Mesodermal cell (in vitro differentiated cells): ENCODE measurements around the gene COL19A1.

ENCODE experiments used
- H3K27ac ChIP-seq: 2 replicates; pipeline ENCODE4 v1.7.0; 2013; ENCODE audit warnings: mild to moderate bottlenecking, low read depth, low read length, moderate library complexity; ENCODE audit not compliant: severe bottlenecking
- H3K36me3 ChIP-seq: 2 replicates; pipeline ENCODE4 v1.7.1; 2013; ENCODE audit warnings: mild to moderate bottlenecking, low read length, moderate library complexity; ENCODE audit not compliant: control insufficient read depth, insufficient read depth
- H3K4me1 ChIP-seq: one replicate; pipeline ENCODE4 v1.7.1; 2013; ENCODE audit warnings: mild to moderate bottlenecking, low read length; ENCODE audit not compliant: insufficient read depth, control insufficient read depth, poor library complexity, severe bottlenecking
- H3K4me3 ChIP-seq: 2 replicates; pipeline ENCODE4 v1.7.0; 2013; ENCODE audit warnings: low read length, control low read depth, mild to moderate bottlenecking; ENCODE audit not compliant: insufficient read depth, poor library complexity, severe bottlenecking; ENCODE audit errors: extremely low read depth
- H3K9me3 ChIP-seq: 2 replicates; pipeline ENCODE4 v1.7.1; 2013; ENCODE audit warnings: mild to moderate bottlenecking, low read length, moderate library complexity; ENCODE audit not compliant: control insufficient read depth
- WGBS, 2 experiments: methylation state at CpG; one replicate each; pipeline ENCODE4 v1.1.5; 2013; ENCODE audit warnings: missing lambda C conversion rate in 2 of 2; ENCODE audit not compliant: insufficient coverage in 2 of 2; 5-methylcytosine and 5-hydroxymethylcytosine counted together

COL19A1 gene

DNA sequence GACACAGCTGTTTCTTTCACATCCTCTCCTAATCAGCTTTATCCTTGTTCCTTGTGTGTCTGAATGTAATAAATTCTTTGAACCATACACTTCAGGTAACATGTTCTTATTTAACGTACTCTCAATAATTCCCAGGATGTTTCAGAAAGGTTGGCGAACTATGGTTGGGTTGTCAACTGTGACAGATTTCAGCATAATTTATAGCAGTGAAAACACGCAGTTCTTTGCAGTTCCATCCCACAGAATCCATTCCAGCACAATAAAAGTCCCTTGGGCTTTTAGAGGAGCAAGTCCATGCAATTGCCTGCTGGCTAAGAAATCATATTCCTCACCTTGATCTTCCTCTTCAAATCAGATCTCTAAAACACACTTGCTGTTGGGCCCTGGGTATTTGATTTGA is 317.2 kb downstream of the COL19A1 start:
- WGBS, 2 experiments, result 63 to 83% methylated on average over 1 of the region's 3 CpGs
- H3K9me3 ChIP-seq, result no peaks in the 10 kb centered on the region
- H3K27ac ChIP-seq, result no peak overlapping the region
- H3K36me3 ChIP-seq, result no peaks in the 10 kb centered on the region
- H3K4me1 ChIP-seq, result no peaks in the 10 kb centered on the region
- H3K4me3 ChIP-seq, result no peak overlapping the region

DNA sequence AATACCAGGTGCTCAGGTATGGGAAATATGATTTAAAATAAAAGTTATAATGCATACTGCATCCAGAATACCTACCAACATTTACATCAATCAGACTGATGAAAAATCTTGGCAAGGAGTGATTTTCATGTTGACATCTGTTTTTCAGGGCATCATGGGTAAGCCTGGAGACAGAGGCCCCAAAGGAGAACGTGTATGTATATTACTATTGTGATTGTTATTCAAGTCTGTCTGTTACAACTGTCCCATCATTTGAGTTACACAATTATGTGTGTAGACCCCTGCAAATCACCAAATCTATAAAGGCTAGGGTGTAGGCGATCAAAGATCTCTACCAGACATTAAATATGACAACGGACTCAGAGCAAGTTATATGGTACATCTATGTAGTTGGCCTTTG is 318.4 kb downstream of the COL19A1 start:
- no peaks in the 10 kb centered on the region for H3K4me1 ChIP-seq
- no peaks in the 10 kb centered on the region for H3K9me3 ChIP-seq
- H3K4me3 ChIP-seq, result no peak overlapping the region
- no peaks in the 10 kb centered on the region for H3K36me3 ChIP-seq
- WGBS, 2 experiments, result 100% methylated on average over 1 of the region's 3 CpGs; no CpG with 5 or more reads in 1 of the 2 experiments
- no peak overlapping the region for H3K27ac ChIP-seq

DNA sequence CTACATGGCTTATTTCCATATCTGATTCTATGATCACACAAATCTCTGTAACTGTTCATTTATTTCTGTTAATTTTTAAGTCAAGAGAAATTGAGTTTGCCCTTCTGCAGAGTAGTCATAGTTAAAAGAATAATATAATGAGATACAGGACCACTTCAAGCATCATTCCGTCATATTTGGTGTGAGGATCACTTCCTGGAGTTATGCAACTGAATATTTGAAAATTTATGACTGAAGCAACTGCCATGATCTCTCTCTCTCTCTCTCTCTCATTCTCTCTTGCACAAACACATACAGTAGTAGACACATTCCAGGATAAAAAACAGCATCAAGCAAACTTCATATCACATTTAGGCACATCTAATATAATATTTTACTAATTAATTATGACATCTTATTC is 320.1 kb downstream of the COL19A1 start:
- Histone ChIP-seq H3K36me3 (no peaks in the 10 kb centered on the region), H3K4me3 (no peak overlapping the region), H3K4me1 (no peaks in the 10 kb centered on the region), H3K27ac (no peak overlapping the region), H3K9me3 (no peaks in the 10 kb centered on the region)
- WGBS, 2 experiments, result no CpG with 5 or more reads among the region's 1 CpG

DNA sequence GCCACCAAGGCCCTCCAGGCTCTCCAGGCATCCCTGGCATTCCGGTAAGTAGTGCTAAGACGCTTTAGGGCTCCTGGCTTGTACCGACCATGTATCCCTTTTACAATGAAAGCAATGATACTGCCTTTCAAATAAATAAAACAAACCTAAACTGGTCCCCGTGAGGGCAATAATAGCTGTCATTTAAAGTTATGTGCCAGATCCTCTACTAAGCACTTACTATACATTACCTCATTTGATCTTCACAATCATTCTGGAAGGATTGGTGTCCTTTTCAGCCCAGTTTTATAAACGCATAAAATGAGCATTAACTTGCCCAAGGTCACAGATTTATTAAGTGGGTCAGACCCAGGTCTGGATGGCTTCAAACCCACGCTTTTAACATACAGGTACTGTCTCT is 321.8 kb downstream of the COL19A1 start:
- H3K36me3 ChIP-seq, result no peaks in the 10 kb centered on the region
- 81 to 94% methylated on average over 5 to 6 of the region's 6 CpGs for WGBS, 2 experiments
- no peaks in the 10 kb centered on the region for H3K4me1 ChIP-seq
- H3K4me3 ChIP-seq, result no peak overlapping the region
- no peaks in the 10 kb centered on the region for H3K9me3 ChIP-seq
- no peak overlapping the region for H3K27ac ChIP-seq

DNA sequence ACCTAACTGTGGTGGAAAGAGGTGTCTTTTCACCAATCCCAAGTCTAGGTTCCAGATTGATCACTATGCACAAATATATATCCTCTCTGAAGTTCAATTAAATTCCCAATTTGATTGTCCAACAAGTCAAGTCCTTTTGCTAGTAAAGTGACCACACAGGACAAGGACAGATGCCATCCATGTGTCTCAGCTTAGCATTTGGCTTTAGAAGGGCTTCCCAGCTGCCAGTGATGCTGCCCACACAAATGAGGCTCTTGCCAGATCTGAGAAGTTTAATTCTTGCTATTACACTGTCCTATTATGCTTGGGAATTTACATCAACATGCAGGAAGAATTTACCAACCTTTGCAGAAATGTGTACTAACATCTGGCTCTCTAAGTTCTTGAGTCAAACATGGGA is 328.1 kb downstream of the COL19A1 start:
- no peaks in the 10 kb centered on the region for H3K4me1 ChIP-seq
- H3K36me3 ChIP-seq, result no peaks in the 10 kb centered on the region
- H3K27ac ChIP-seq, result no peak overlapping the region
- H3K9me3 ChIP-seq, result no peaks in the 10 kb centered on the region
- no peak overlapping the region for H3K4me3 ChIP-seq

DNA sequence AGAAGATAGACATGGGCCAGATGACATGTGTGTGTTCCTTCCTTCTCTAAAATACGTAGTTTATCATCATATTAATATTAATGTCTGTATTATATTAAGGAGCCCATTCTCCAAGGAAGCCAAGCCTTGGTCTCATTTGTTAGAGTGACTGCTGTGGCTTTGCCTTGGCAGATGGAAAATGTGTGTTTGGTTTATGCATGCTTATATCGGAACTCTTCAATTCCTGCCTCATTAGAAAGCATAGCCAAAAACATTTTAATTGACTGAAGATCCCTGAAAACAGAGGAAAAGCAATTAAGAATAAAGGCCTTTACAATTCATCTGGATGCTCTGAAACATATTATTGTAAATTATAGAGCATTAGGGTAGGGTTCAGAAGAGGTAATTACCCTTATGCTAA is 330.2 kb downstream of the COL19A1 start:
- no peak overlapping the region for H3K4me3 ChIP-seq
- H3K4me1 ChIP-seq, result no peaks in the 10 kb centered on the region
- H3K27ac ChIP-seq, result no peak overlapping the region
- no CpG with 5 or more reads among the region's 2 CpGs for WGBS, 2 experiments
- H3K36me3 ChIP-seq, result no peaks in the 10 kb centered on the region
- no peaks in the 10 kb centered on the region for H3K9me3 ChIP-seq

DNA sequence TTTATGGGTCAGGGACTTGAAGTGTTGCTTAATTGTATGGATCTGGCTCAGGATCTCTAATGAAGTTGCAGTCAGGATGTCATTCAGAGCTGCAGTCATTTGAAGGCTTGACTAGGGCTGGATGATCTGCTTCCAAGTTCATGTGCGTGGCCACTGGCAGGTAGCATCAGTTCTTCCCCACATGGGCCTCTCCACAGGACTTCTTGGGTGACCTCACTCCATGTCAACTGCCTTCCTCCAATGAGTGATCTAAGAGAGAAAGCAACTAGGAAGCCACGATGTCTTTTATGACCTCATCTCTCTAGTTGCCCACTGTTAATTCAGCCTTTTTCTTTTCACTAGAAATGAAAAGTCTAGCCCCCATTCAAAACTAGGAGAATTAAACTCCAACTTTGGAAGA is 332.4 kb downstream of the COL19A1 start:
- Histone ChIP-seq H3K9me3 (no peaks in the 10 kb centered on the region), H3K4me3 (no peak overlapping the region), H3K4me1 (no peaks in the 10 kb centered on the region), H3K27ac (no peak overlapping the region), H3K36me3 (no peaks in the 10 kb centered on the region)
- no CpG with 5 or more reads among the region's 2 CpGs for WGBS, 2 experiments

DNA sequence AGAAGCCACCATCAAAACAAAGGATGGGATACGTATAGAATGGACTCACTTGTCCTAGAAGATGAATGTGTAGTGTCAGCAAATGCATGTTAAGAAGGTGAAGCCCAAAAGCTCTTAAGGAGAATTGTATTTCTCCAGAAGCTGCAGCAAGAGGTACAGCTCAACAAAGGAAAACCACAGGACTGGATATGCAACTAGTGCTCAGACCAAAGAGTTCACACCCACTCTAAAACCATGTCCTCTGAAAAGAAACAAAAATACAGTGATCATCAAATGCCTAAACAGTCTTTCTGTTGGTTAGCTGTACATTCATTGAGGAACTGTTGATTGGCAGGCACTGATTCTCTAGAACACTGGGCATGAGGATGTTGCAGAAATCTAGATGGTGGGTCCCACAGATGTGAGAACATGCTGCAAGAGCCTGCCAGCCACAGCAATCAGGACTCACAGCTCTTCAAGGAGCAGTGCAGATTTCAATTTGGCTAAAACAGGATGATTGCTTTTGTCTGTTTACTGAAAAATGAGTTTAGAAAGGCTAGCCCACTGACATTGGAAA is 342.0 kb downstream of the COL19A1 start:
- Histone ChIP-seq H3K4me3 (no peak overlapping the region), H3K27ac (no peak overlapping the region), H3K9me3 (no peaks in the 10 kb centered on the region), H3K36me3 (no peaks in the 10 kb centered on the region), H3K4me1 (no peaks in the 10 kb centered on the region)
- 100% methylated on average over 1 of the region's 1 CpG; no CpG with 5 or more reads in 1 of the 2 experiments for WGBS, 2 experiments

DNA sequence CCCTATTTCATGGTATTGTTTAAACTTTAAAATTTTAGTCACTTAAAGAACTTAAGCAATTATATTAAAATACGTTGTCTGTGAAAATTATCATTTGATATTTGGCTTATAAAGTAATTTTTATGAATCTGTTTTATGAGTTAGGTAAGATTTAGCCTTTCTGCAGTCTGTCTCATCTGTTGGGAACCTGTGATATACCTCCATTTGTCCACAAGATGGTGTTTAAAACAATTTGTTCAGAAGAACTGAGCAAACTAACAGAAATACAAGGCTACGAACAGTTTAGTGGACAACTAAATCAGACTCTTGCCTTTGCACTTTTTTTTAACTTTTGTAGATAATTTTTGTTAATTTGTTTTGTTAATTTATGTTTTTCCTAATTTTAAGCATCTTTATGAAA is 344.1 kb downstream of the COL19A1 start:
- Histone ChIP-seq H3K4me1 (no peaks in the 10 kb centered on the region), H3K9me3 (no peaks in the 10 kb centered on the region)
- 60% methylated on average over 1 of the region's 2 CpGs; no CpG with 5 or more reads in 1 of the 2 experiments for WGBS, 2 experiments

DNA sequence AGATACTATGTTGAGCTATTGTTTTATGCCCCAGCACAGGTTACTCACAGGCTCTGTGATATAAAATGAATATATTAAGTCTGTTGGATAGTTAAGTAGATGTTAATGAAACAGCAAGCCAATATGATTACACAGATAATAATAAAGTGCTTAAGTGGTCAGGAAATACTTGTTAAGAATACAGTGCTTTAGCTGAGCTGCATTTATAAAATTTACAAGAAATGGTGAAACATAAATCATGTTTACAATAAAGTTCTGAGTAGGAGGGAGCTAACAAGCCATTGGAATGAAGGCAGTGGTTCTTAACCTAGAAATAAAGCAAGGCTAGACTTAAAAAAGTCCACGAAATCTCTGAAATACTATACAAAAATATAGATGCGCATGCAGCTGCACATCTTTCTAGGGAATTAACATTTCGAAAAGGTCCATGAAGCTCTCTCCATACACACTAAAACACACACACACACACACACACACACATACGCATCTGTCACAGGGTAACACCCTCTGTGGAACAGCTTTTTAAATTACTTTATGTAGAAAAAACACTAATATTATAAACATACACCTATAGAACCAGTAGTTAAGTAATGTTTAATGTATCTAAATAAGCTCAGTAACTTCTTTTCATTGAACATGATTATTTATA is 349.2 kb downstream of the COL19A1 start:
- Histone ChIP-seq H3K27ac (no peak overlapping the region), H3K9me3 (no peaks in the 10 kb centered on the region), H3K4me3 (no peak overlapping the region), H3K36me3 (no peaks in the 10 kb centered on the region), H3K4me1 (no peaks in the 10 kb centered on the region)
- WGBS, 2 experiments, result 67 to 79% methylated on average over 2 of the region's 4 CpGs

More for the DNA sequence above, 344.1 kb downstream of the COL19A1 start:
- H3K4me3 ChIP-seq, result no peak overlapping the region
- no peaks in the 10 kb centered on the region for H3K36me3 ChIP-seq
- H3K27ac ChIP-seq, result no peak overlapping the region

DNA sequence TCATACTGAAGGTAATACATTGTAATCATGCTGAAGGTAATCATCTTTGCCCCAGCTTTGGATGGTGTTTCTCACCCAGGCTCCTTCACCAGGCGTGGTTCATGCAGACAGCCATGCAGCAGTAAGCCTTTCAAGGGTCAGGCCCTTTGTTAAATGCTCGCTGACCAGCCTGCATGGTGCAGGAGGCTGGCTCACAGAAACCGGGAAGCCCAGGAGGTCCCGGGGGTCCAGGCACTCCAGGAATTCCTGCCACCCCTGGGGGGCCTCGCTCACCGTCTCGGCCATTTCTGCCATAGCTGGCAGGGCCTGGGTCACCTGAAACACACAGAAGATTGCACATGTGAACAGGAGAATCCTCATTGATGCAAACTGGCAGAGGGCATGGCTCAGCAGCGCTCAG is 350.4 kb downstream of the COL19A1 start:
- Histone ChIP-seq H3K27ac (no peak overlapping the region), H3K36me3 (no peaks in the 10 kb centered on the region), H3K4me1 (no peaks in the 10 kb centered on the region), H3K9me3 (no peaks in the 10 kb centered on the region), H3K4me3 (no peak overlapping the region)
- 61 to 67% methylated on average over 8 of the region's 8 CpGs for WGBS, 2 experiments
